B cell (primary cell): ENCODE results near the gene SLC36A1.

Experiments
- EZH2 ChIP-seq: IDR thresholded peaks from 2 replicates; pipeline ENCODE4 v1.6.1; 2012; ENCODE audit warnings: borderline replicate concordance, low read depth, mild to moderate bottlenecking, moderate library complexity, low read length; ENCODE audit not compliant: insufficient read depth, poor library complexity, severe bottlenecking
- TF ChIP-seq, protein P1 (sequence below): fragments of 200-600 bp; IDR thresholded peaks from one replicate; pipeline ENCODE4 v1.8.0; 2022; ENCODE audit warnings: antibody characterized with exemption, mild to moderate bottlenecking

DNA sequence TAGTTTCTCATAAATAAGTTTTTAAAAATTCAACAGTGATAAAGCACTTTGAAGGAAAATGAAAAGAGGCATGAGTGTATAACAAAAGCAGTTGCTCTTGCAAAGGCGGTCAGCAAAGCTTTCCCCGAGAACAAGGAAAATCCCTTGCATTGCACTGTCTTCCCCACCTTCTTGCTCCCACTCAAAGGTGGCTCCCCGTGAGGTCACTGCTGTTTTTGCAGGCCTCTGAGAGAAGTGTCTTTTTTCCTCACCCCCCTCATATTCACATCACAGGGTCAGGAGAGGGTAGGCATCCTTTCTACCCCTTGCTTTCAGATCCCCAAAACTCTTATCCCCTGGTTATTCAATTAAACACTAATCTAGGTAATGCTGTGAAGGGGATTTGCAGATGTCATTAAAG is 15.2 kb upstream of the SLC36A1 start:
- TF ChIP-seq, protein P1, sequence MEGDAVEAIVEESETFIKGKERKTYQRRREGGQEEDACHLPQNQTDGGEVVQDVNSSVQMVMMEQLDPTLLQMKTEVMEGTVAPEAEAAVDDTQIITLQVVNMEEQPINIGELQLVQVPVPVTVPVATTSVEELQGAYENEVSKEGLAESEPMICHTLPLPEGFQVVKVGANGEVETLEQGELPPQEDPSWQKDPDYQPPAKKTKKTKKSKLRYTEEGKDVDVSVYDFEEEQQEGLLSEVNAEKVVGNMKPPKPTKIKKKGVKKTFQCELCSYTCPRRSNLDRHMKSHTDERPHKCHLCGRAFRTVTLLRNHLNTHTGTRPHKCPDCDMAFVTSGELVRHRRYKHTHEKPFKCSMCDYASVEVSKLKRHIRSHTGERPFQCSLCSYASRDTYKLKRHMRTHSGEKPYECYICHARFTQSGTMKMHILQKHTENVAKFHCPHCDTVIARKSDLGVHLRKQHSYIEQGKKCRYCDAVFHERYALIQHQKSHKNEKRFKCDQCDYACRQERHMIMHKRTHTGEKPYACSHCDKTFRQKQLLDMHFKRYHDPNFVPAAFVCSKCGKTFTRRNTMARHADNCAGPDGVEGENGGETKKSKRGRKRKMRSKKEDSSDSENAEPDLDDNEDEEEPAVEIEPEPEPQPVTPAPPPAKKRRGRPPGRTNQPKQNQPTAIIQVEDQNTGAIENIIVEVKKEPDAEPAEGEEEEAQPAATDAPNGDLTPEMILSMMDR, result no peak
- no peak for TF ChIP-seq EZH2
